Measurements from ENCODE around the gene GATD1. TPM values are rescaled to one million over a fixed set of nuclear protein-coding genes. Genes with fewer than 3 reads are reported as not detected.
"Not testable (repeated sequence)": the region's sequence is repeated elsewhere in the genome, so short reads cannot be mapped to it uniquely, and the experiment has no call there.

GATD1 gene
- total RNA-seq, 1 experiment from 2014 or later: 17.3 TPM

GRCh38 chr11:763549-764321, 13.6 kb downstream of the GATD1 start:
- no peak for DNase-seq (ENCODE audit: low read depth)

DNA sequence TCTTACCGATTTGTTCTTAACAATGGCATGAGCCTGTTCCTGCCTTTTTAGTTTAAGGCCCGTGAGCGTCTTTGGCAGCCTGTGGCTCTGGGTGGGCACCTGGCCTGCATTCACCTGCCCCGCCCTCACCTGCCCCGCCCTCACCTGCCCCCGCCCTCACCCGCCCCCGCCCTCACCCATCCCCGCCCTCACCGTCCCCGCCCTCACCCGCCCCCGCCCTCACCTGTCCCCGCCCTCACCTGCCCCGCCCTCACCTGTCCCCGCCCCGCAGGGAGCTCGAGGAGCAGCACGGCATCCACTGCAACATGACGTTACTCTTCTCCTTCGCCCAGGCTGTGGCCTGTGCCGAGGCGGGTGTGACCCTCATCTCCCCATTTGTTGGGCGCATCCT, 14.2 kb downstream of the GATD1 start:
- no peak for DNase-seq (ENCODE audit: low read depth)

DNA sequence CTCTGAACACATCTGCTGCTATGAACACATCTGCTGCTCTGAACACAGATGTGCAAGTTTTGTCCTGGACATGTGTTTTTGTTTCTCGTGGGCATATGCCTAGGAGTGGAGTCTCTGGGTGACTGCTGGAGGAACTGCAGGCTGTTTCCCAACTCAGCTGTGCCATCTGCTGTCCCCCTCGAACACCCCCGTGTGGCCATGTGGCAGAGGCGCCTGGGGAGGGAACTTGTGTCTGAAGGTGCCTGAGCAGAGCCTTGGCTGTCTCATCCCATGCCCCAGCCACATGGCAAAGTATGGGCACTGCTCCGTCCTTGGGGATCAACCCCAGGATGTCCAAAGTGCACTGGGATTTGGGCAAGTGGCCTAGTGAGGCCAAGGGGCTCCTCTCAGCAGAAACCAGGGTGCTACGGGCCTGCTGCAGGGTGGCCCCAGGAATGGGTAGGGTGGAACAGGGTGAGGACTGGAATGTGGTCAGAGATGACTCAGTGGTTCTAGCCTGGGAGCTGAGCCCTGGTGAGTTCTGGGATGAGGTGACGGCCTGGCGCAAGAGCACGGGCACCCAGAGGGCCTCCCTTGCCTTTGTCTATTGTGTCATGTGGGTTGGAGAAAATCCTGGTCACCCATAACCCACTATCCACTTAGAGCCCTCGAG, 14.7 kb downstream of the GATD1 start:
- DNase-seq (ENCODE audit: low read depth): peak; percentile 59

DNA sequence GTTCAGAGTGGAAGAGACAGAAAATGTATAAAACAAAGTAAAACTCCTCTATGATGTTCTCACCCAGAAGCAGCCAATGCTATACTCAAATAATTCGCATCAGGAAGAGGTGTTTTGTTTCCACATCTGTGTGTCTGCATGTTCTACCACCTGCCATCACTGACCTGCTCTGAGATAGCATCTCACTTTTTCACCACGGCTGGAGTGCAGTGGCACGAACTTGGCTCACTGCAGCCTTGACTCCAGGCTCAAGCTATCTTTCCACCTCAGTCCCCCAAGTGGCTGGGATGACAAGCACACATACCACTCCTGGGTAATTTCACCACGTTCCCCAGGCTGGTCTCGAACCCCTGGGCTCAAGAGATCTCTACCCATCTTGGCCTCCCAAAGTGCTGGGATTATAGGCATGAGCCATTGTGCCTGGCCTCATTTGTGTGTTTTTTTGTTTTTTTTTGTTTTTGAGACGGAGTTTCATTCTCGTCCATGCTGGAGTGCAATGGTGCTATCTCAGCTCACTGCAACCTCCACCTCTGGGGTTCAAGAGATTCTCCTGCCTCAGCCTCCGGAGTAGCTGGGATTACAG, 15.7 kb downstream of the GATD1 start:
- no peak for DNase-seq (ENCODE audit: low read depth)

DNA sequence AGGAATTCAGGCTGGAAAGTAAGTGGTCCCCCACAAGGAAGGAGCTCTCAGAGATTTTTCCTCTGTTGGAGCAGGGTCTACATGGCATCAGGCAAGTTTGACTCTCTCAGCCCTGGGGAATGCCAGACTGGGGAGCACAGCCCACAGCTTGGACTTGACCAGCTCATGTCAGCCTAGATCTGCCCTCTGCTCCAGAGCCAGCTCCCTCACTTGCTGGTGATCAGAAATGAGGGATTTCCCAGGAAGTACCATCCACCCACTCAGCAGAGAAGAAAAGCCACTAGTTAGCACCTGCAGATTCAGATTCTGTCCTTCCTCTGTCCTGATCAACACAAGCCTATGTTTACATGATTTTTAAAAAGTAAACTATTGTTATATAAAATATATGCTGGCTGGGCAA, 17.1 kb downstream of the GATD1 start:
- no peak for DNase-seq (ENCODE audit: low read depth)

DNA sequence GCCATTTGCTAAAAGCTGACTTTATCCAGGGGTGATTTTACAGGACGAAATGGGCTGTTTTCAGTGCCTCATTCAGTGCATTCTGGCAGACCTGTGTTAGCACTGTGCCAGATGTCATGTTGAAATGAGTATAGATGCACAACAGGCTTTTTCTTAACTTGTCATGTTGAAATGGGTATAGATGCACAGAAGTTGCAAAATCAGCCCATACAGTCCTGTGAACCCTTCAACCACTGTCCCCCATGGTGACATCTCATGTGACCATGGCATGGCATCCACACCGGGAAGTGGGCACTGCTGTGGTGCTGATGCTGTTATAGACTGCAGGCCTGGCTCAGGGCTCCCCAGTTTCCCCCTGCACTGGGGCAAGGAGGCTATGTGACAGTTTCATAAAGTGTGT, 27.6 kb downstream of the GATD1 start:
- no peak for DNase-seq (ENCODE audit: low read depth)

- no peak for DNase-seq (ENCODE audit: low read depth)
Measured at GRCh38 chr11:748007-748359, 29.3 kb downstream of the GATD1 start.

DNA sequence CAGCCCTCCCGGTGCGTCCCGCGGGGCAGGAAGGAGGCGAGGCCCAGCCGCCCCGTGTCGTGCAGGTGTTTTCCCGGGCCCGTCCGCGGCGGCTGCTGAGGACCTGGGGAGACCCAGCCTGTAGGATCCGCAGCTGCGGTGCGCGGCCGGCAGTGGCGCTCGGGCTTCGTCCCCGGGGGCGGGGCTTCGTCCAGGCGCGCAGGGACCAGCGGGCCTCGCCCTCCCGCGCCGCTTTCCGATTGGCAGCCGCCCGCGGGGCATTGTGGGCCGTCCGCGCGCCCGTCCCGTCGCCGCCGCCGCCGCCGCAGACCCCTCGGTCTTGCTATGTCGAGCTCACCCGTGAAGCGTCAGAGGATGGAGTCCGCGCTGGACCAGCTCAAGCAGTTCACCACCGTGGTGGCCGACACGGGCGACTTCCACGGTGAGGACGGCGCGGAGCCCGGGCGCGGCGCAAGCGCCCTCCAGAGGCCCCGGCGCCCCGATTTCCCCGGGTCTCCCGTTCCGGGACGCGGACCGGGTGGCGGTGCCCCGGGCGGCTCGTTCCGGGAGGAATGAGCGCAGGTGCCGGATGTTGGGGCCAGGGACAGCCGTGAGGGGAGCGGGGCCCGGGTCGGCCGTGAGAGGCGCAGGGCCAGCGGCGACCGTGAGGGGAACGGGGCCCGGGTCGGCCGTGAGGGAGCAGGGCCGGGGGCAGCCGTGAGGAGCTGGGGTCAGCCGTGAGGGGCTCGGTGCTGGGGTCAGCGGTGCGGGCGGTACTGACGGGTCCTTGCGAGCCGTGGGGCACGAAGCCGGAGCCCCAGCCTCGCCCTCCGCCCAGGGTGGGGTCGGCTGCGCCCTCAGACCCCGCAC, 29.9 kb downstream of the GATD1 start, which contains the start of gene TALDO1:
TSS of gene TALDO1 (plus strand) at position 307 of the 849 bp plus-strand sequence. CDS start at position 325, 18 bp downstream.
- peak; percentile 94 for DNase-seq (ENCODE audit: low read depth)

- DNase-seq (ENCODE audit: low read depth): peak; percentile 34
Measured at GRCh38 chr11:746289-747157, 30.8 kb downstream of the GATD1 start.

- DNase-seq (ENCODE audit: low read depth): no peak
Measured at GRCh38 chr11:745428-745827, 31.9 kb downstream of the GATD1 start.

GRCh38 chr11:742571-743201, 34.6 kb downstream of the GATD1 start:
- no peak for DNase-seq (ENCODE audit: low read depth)

DNA sequence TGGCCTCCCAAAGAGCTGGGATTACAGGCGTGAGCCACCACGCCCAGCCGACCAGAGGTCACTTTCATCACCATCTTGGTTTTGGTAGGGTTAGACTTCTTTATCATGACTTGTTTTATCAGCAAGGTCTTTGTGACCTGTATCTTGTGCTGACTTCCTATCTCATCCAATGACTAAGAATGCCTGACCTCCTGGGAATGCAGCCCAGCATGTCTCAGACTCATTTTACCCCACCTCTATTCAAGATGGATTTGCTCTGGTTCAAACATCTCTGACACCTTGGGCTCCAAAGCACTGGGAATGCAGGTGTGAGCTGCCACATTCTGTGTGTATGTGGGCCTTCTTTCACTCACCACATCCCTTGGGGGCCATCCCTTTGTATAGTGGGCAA, 35.1 kb downstream of the GATD1 start:
- no peak for DNase-seq (ENCODE audit: low read depth)

GRCh38 chr11:737899-738298, 39.4 kb downstream of the GATD1 start:
- DNase-seq (ENCODE audit: low read depth): not testable (repeated sequence)

DNA sequence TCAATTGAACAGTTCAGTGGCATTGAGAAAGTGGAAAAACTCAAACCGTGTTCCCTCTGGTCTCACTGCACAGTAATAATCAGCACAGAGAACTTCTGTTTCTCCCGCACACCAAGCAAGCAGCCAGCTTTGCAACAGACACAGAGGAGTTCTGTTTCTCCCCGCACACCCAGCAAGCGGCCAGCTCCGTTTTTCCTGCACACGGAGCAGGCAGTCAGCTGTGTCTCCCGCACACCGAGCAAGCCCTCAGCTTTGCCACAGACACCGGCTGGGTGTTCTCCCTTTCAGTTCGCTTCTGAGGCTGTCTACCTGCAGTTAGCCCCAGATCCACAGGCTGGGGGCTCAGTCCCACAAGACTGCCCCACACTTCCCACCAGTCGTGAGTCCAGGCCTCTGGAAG, 39.9 kb downstream of the GATD1 start:
- no peak for DNase-seq (ENCODE audit: low read depth)

- not testable (repeated sequence) for DNase-seq (ENCODE audit: low read depth)
Measured at GRCh38 chr11:734541-734940, 42.7 kb downstream of the GATD1 start.

GRCh38 chr11:733072-733471, 44.2 kb downstream of the GATD1 start:
- DNase-seq (ENCODE audit: low read depth): no peak

DNA sequence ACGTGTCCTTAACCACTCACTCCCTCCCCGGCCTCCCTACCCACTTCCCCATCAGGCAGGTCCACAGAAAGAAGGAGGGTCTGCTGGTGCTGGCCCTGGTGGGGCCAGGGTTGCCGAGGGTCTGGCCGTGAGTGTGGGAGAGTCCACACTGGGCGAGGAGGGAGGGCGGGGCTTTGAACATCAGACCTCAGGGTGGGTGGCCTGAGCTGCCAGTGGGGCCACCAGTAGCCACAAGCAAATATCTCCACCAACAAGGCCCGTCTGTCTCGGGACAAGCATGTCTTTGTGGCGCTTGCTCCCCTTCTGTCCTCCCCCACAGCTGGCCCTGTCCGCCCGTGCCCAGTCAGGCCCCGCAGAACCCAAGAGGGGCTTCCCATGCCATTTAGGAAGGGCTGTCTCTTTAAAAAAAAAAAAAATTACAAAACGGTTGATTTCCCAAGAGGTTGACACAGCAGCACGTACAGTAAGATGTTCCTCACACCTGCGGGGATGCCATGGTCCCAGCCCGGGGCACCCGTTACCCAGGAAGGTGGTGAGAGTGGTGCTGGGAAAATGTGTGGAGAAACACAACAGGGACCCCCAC, 47.7 kb downstream of the GATD1 start:
- DNase-seq (ENCODE audit: low read depth): no peak

- DNase-seq (ENCODE audit: low read depth): no peak
Measured at GRCh38 chr11:728901-729491, 48.3 kb downstream of the GATD1 start.

DNA sequence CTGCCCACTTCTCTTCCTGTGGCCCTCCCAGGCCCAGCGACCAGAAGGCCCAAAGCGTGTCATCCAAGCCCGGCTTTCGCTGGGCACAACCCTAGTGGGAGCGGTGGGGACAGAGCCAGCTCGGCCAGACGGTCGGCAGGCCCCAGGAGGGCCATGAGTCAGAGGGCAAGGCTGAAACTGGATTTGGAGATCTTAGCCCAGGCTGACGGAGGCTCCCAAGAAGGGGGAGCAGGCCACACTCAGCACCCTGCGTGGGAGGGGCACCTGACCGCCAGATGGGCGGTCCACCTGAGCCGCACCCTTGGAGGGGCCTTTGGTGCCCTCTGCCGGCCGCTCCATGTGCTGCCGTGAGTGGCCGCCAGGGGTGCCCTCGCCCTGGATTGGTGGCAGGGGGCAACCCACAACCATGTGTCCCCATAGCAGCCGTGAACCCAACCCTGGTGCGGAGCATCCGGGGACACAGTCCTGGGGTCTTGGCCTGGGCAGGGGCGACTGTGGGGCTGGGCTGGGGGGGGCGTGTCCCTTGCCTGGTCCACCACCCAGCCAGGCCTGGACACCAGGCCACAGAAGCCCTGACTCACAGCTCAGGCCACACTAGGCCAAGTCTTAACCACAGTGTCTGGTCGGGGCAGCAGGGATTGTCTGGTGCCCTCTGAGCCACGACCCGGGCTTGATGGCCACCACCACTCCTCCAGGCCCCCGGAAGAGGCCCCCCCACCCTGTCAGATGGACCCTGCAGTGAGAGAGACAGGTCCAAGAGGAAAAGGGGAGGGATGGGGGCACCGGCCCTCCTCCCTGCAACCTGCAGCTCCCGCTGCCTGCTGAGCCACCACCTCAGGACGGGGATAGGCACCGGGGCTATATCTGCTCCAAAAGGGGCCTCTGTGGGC, 49.2 kb downstream of the GATD1 start:
- DNase-seq (ENCODE audit: low read depth): peak; percentile 94
